GM19193 (cell line): ENCODE measurements around the gene FUT2.

Source experiments
- POLR2A ChIP-seq: IDR thresholded peaks from 4 replicates; pipeline ENCODE4 v1.6.1; 2011; ENCODE audit not compliant: insufficient read depth, insufficient read length; ENCODE audit errors: extremely low read depth

Gene FUT2

GRCh38 chr19:48749571-48750198 is 53.9 kb downstream of the FUT2 start:
- no peak for TF ChIP-seq POLR2A

GRCh38 chr19:48750351-48750750 is 54.6 kb downstream of the FUT2 start:
- TF ChIP-seq POLR2A, result no peak

- TF ChIP-seq POLR2A, result no peak
These were observed 55.2 kb downstream of the FUT2 start for GRCh38 chr19:48750771-48751504.

- no peak for TF ChIP-seq POLR2A
These were observed 56.2 kb downstream of the FUT2 start for GRCh38 chr19:48751845-48752495.

GRCh38 chr19:48752496-48753365 is 57.0 kb downstream of the FUT2 start, which contains the start of gene FUT1:
TSS of gene FUT1 (minus strand) at chr19:48752641. CDS start at chr19:48751281, 1,360 bp downstream.
- no peak for TF ChIP-seq POLR2A

GRCh38 chr19:48755084-48755641 is 59.4 kb downstream of the FUT2 start, which contains the start of gene FGF21:
TSS of gene FGF21 (plus strand) at chr19:48755524. CDS start at chr19:48756237, 713 bp downstream.
- TF ChIP-seq POLR2A, result no peak
